ENCODE measurements around the gene AVP. TPM values are rescaled to one million over a fixed set of nuclear protein-coding genes. Genes with fewer than 3 reads are reported as not detected.

Gene AVP
- total RNA-seq, 1 donor from 2014 or later, result not detected

- H3K4me3 ChIP-seq (ENCODE audit: low read depth, low read length), result no peak overlapping the region
- DNase-seq (ENCODE audit: low read depth), result no peak
- no peak for TF ChIP-seq CTCF (conservative IDR thresholded peaks at IDR 0.05; ENCODE audit: low read depth, low read length)
These were observed 25.0 kb downstream of the AVP start for GRCh38 chr20:3059489-3059888.

GRCh38 chr20:3051385-3052019 is 33.0 kb downstream of the AVP start:
- peak; percentile 7 for TF ChIP-seq CTCF (conservative IDR thresholded peaks at IDR 0.05; ENCODE audit: low read depth, low read length)
- DNase-seq (ENCODE audit: low read depth), result no peak
- H3K4me3 ChIP-seq (ENCODE audit: low read depth, low read length), result no peak overlapping the region

GRCh38 chr20:3047486-3048419 is 36.8 kb downstream of the AVP start:
- TF ChIP-seq CTCF (conservative IDR thresholded peaks at IDR 0.05; ENCODE audit: low read depth, low read length), result no peak
- no peak for DNase-seq (ENCODE audit: low read depth)
- peak overlapping the region; percentile 85 for H3K4me3 ChIP-seq (ENCODE audit: low read depth, low read length)

- TF ChIP-seq CTCF (conservative IDR thresholded peaks at IDR 0.05; ENCODE audit: low read depth, low read length), result no peak
- no peak for DNase-seq (ENCODE audit: low read depth)
- peak overlapping the region; percentile 85 for H3K4me3 ChIP-seq (ENCODE audit: low read depth, low read length)
These were observed 37.7 kb downstream of the AVP start for GRCh38 chr20:3046677-3047462.

- no peak for DNase-seq (ENCODE audit: low read depth)
- peak within 1 kb of the TSS; percentile 85 for H3K4me3 ChIP-seq (ENCODE audit: low read depth, low read length)
These were observed 38.5 kb downstream of the AVP start, which contains the start of gene MRPS26 for GRCh38 chr20:3045816-3046676. TSS of gene MRPS26 (plus strand) at chr20:3046052. CDS start at chr20:3046069, 17 bp downstream.

More at GRCh38 chr20:3045816-3046676, 38.5 kb downstream of the AVP start, which contains the start of gene MRPS26:
- TF ChIP-seq CTCF (conservative IDR thresholded peaks at IDR 0.05; ENCODE audit: low read depth, low read length), result no peak
